Measurements from ENCODE around the gene TAAR5. TPM values are rescaled to one million over a fixed set of nuclear protein-coding genes. Genes with fewer than 3 reads are reported as not detected.
A peak's percentile ranks its signal among the peaks of the same experiment; 100 is the strongest.

TAAR5 gene
- total RNA-seq, 3 donors from 2014 or later = not detected

DNA sequence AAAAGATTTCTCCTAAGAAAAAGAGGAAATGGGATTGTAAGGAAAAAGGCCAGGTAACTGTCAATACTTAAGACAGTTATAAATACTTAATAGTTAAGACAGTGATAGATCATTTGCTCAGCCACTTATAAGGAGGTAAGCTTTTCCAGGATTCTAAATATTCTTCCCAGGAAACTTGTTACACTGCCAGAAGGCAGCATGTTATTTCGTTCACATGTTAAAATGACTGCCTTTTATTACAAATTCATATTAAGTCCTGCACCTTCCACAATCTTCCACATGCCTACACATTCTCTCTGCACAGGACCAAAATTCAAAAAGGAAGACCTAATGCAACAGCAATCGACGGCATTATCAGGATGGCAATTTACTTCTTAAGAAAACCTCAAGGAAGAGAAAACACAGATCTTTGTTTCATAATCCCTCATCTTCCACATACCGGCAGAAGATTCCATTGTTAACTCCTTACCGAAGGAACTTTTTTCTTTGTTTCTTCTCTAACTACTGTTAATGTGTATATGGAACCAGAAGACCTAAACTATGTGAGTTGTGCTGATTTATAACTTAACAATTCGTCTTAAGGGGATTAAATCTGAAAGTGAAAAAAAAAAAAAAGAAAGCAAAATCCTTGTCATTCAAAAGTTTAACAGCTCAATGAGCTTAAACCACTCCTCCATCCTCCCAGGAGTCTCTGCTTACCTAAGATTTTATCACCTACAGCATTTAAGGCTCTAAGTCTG, 33.7 kb upstream of the TAAR5 start:
- H3K36me3 ChIP-seq = no peaks in the 10 kb centered on the region

DNA sequence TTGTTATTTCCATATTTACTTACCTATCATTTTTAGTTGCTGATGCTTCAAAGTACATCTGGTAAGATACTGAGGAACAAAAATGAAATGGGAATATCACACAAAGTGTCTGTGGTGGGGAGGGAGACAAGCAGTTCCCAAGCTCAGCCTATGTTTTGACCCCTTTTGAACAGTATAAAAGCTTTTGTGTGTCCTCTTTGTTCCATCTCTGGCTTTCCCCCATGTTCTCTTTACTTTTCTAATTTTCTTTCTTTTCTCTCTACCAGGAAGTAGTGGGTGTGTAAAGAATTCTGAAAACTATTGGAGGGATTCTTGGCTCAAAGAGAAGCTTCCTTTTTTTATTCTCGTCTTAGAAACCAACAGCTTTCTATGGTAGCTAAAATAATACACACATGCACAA, 27.1 kb upstream of the TAAR5 start:
- intact Hi-C loops (cut with DNase I; ENCODE audit: low total_unique reads) = no loop called here
- Histone ChIP-seq H3K27me3 (no peaks in the 10 kb centered on the region), H3K36me3 (no peaks in the 10 kb centered on the region), H3K4me3 (no peak overlapping the region), H3K27ac (no peak overlapping the region), H3K9me3 (no peaks in the 10 kb centered on the region), H3K4me1 (no peaks in the 10 kb centered on the region)
- TF ChIP-seq POLR2A (IDR thresholded peaks at IDR 0.05) = no peak
- TF ChIP-seq, protein P1, sequence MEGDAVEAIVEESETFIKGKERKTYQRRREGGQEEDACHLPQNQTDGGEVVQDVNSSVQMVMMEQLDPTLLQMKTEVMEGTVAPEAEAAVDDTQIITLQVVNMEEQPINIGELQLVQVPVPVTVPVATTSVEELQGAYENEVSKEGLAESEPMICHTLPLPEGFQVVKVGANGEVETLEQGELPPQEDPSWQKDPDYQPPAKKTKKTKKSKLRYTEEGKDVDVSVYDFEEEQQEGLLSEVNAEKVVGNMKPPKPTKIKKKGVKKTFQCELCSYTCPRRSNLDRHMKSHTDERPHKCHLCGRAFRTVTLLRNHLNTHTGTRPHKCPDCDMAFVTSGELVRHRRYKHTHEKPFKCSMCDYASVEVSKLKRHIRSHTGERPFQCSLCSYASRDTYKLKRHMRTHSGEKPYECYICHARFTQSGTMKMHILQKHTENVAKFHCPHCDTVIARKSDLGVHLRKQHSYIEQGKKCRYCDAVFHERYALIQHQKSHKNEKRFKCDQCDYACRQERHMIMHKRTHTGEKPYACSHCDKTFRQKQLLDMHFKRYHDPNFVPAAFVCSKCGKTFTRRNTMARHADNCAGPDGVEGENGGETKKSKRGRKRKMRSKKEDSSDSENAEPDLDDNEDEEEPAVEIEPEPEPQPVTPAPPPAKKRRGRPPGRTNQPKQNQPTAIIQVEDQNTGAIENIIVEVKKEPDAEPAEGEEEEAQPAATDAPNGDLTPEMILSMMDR (IDR thresholded peaks at IDR 0.05) = no peak
- TF ChIP-seq POLR2AphosphoS5 (IDR thresholded peaks at IDR 0.05) = no peak
- DNase-seq (ENCODE audit: low spot score in 2 of 2) = no peak

More for the DNA sequence above, 33.7 kb upstream of the TAAR5 start:
- Histone ChIP-seq H3K4me3 (no peak overlapping the region), H3K9me3 (peaks cover 0 to 8% of the 10 kb centered on the region in 2 donors), H3K27ac (no peak overlapping the region), H3K4me1 (no peaks in the 10 kb centered on the region), H3K27me3 (no peaks in the 10 kb centered on the region)
- TF ChIP-seq POLR2A (IDR thresholded peaks at IDR 0.05) = no peak
- TF ChIP-seq, protein P1 (IDR thresholded peaks at IDR 0.05) = no peak
- no peak for TF ChIP-seq POLR2AphosphoS5 (IDR thresholded peaks at IDR 0.05)
- intact Hi-C loops (cut with DNase I; ENCODE audit: low total_unique reads) = no loop called here
- DNase-seq (ENCODE audit: low spot score in 2 of 2) = no peak

DNA sequence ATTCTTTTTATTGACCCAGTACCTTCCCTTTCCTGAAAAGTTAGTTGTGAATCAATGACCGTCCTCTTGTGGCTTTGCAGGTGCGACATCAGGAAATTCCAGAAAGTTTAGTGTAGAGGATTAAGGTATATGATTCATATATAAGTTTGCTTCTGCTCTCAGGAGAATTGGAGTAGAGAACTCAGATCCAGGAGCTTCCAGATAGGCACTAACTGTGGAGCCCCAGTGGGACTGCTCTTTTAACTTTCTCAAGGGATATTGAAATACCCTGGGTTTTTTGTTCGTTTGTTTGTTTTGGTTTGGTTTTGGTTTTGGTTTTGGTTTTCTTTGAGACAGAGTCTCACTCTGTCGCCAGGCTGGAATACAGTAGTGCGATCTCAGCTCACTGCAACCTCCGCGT, 25.0 kb upstream of the TAAR5 start:
- TF ChIP-seq POLR2A (IDR thresholded peaks at IDR 0.05) = no peak
- no peak for TF ChIP-seq POLR2AphosphoS5 (IDR thresholded peaks at IDR 0.05)
- TF ChIP-seq, protein P1 (IDR thresholded peaks at IDR 0.05) = no peak
- DNase-seq (ENCODE audit: low spot score in 2 of 2) = no peak
- intact Hi-C loops (cut with DNase I; ENCODE audit: low total_unique reads) = no loop called here
- H3K4me1 ChIP-seq = no peaks in the 10 kb centered on the region
- H3K27me3 ChIP-seq = no peaks in the 10 kb centered on the region
- H3K36me3 ChIP-seq = no peaks in the 10 kb centered on the region
- H3K27ac ChIP-seq = no peak overlapping the region
- no peaks in the 10 kb centered on the region for H3K9me3 ChIP-seq
- H3K4me3 ChIP-seq = peak overlapping the region in 1 of 3 donors; percentile 20

DNA sequence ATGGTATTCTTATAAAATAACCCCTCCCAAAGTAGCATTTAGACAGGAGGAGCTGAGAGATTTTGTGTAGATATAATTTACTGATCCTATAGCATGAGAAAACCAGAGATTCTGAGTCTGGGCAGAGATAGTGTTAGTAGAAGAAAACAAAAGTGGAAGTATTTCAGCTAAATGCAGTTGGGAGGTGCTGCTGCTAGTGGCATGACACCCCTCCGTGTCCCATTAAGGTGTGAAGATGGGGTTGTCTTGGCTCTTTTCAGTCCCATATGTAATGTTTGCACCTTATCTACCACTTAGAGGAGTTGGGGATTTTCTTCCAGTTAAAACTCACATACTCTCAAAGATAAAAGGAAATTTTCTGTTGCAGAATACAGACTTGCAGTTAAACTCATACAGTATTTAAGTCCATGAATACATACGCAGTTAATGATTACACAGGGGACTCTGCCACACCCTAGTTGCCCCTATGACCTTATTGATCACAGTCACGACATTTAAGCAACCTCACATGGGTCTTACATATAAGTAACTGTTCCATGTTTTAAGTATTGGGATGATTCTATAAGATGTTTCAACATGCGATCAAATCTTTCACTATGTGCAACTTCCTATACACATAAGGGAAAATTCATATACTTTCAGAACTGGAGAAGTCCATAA, 23.0 kb upstream of the TAAR5 start:
- H3K27ac ChIP-seq = no peak overlapping the region
- no peaks in the 10 kb centered on the region for H3K9me3 ChIP-seq
- no peak overlapping the region for H3K4me3 ChIP-seq
- DNase-seq (ENCODE audit: low spot score in 2 of 2) = no peak
- TF ChIP-seq POLR2A (IDR thresholded peaks at IDR 0.05) (no peak), POLR2AphosphoS5 (IDR thresholded peaks at IDR 0.05) (no peak)
- TF ChIP-seq, protein P1 (IDR thresholded peaks at IDR 0.05) = no peak
- H3K27me3 ChIP-seq = no peaks in the 10 kb centered on the region
- intact Hi-C loops (cut with DNase I; ENCODE audit: low total_unique reads) = no loop called here
- H3K36me3 ChIP-seq = no peaks in the 10 kb centered on the region
- no peaks in the 10 kb centered on the region for H3K4me1 ChIP-seq

DNA sequence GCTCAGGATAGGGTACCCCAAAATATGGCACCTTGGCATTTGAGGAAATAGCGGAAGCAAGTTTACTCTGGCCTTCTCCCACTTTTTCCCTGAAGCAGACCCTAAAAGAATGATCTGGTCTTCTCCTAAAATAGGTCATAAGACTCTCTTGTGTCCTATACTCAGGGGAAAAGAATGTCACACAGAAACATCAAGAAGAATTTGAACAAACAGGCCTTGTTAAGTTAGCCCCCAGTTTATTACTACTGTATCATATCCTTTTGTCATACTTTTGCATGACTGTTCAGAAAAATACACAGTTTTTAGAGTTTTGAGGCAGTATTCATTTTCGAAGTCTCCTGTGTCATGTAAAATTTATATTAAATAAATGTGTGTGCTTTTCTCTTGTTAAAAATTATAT, 22.1 kb upstream of the TAAR5 start:
- Histone ChIP-seq H3K27ac (no peak overlapping the region), H3K36me3 (no peaks in the 10 kb centered on the region), H3K27me3 (no peaks in the 10 kb centered on the region)

More for the DNA sequence above, 22.1 kb upstream of the TAAR5 start:
- Histone ChIP-seq H3K9me3 (no peaks in the 10 kb centered on the region), H3K4me3 (no peak overlapping the region), H3K4me1 (no peaks in the 10 kb centered on the region)
- no peak for DNase-seq (ENCODE audit: low spot score in 2 of 2)
- intact Hi-C loops (cut with DNase I; ENCODE audit: low total_unique reads) = no loop called here
- TF ChIP-seq, protein P1 (IDR thresholded peaks at IDR 0.05) = no peak
- TF ChIP-seq POLR2AphosphoS5 (IDR thresholded peaks at IDR 0.05) (no peak), POLR2A (IDR thresholded peaks at IDR 0.05) (no peak)

Data from breast epithelium (tissue), 4 donors.